Jurkat, Clone E6-1 (cell line): Measurements from ENCODE around the gene PCED1A.
"Not testable (repeated sequence)": the region's sequence is repeated elsewhere in the genome, so short reads cannot be mapped to it uniquely, and the experiment has no call there.

ENCODE experiments used
- DNase-seq: peaks from one replicate; pipeline ENCODE4 v3.0.0-alpha.2; 2011; ENCODE audit warnings: low read depth, low spot score
- H3K4me3 ChIP-seq: 2 replicates; pipeline ENCODE4 v1.5.1; 2011; ENCODE audit warnings: mild to moderate bottlenecking, low read length, control low read depth, moderate library complexity

PCED1A gene

DNA sequence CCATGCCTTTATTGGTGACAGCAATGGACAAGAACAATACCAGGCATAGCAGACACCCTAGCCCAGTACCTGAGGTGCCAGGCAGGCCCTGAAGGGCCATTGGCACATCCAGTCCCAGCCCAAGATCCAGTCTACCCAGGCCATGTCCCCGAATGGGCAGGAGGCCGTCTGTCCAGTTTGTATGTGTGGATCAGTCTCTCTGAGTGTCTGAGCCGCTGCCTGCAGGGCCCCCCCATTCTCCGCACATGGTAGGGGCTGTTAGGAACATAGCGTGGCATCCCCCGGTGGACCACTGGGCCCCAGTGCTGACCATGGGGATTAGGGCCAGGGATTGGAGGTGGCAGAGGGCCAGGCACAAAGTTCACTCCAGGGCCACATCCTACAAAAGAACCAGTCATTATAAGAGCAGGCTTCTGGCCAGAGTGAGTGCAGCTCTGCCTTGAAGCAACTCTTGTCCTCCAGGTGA is 5.1 kb downstream of the PCED1A start:
- H3K4me3 ChIP-seq, result no peak overlapping the region
- no peak for DNase-seq

DNA sequence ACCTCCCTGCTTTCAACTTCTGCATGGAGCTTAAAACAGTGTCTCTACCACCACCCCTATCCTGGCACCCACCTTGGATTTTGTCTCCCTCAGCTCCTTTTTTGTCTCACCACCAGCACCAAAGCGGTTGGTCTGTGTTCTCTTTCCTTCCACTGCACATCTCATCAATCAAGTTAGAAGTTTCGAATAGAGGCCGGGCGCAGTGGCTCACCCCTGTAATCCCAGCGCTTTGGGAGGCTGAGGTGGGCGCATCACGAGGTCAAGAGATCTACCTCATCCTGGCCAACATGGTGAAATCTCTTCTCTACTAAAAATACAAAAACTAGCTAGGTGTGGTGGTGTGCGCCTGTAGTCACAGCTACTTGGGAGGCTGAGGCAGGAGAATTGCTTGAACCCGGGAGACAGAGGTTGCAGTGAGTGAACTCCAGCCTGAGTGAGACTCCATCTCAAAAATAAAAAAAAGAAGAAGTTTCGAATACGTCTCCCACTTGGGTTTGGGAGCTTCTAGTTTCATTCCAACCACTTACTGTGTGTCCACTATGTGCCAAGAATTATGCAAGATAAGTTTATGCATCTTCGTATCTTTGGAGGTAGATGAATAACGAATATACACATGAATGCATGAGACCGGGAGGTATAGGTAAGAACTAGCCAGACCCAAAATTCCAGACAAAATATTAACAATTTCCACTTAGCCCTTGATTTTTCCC is 5.9 kb downstream of the PCED1A start:
- no peak overlapping the region for H3K4me3 ChIP-seq
- DNase-seq, result no peak

DNA sequence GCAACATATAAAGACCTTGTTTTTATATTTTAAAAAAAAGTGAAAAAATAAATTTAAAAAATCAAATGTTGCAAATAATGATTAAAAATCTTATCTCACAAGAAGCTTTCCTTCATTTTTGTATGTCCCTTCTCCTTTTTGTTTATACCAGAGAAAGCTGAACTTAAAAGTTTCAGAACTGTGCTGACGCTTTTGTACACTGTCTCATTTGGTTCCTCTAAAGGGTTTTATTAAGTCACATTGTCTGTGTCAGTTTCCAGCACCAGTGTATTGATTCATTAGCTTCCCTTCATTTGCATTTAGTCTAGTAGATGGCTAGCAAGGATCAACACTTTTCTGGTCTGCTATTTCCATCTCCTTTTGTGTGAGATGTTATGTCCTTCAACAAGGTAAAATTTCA is 6.7 kb downstream of the PCED1A start:
- H3K4me3 ChIP-seq, result no peak overlapping the region
- no peak for DNase-seq

DNA sequence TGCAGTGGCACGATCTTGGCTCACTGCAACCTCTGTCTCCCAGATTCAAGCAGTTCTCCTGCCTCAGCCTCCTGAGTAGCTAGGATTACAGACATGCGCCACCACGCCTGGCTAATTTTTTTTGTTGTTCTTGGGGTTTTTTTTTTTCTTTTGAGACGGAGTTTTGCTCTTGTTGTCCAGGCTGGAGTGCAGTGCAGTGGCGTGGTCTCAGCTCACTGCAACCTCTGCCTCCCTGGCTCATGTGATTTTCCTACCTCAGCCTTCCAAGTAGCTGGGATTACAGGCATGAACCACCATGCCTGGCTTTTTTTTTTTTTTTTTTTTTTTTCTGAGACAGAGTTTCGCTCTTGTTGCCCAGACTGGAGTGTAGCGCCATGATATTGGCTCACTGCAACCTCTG is 9.2 kb downstream of the PCED1A start:
- not testable (repeated sequence) for DNase-seq, H3K4me3 ChIP-seq

DNA sequence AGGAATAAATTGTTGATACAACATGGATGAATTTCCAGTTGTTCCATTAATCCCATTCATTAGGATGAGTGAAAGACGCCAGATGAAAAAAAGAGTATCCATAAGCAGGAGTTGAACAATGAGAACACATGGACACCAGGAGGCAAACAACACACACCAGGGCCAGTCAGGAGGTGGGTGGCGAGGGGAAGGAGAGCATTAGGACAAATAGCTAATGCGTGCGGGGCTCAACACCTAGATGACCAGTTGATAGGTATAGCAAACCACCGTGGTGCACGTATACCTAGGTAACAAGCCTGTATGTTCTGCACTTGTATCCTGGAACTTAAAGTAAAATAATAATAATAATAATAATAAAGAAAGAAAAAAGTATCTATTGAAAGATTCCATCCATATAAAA is 11.1 kb downstream of the PCED1A start:
- no peak for DNase-seq
- H3K4me3 ChIP-seq, result no peak overlapping the region

DNA sequence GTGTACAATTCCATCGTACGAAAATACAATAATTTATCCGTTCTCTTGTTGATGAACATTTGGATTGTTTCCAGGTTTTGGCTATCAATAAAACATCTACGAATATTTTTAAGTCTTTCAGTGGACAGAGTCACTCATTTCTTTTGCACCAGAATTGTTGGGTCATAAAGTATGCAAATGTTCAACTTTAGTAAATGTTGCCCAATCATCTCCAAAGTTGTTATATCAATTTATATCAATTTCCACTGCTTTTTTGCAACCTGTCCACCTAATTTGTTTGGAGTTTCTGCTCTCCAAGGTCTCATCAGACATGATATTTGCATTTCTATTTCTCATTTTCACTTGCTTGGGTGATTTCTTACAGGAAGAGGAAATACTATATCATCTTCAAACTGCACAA is 13.8 kb downstream of the PCED1A start:
- no peak for DNase-seq
- H3K4me3 ChIP-seq, result no peak overlapping the region

DNA sequence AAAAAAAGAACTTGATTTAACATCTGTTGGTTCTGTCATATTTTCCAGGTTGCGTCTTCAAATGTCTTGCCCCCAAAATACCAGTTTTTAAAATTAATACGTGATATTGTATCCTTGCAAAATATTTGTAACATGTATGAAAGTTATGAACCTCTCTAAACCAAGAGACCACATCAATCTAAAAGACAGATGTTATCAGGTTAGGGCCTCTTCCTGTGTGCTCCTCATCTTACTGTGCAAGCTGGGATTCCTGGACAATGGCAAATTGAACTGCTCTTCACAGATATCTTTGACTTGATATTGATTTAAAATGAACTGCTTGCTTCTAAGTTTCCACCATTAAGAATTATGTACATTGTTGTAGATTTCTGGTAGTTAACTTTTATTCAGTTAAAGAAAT is 14.7 kb downstream of the PCED1A start:
- peak; percentile 12 for DNase-seq
- no peak overlapping the region for H3K4me3 ChIP-seq

DNA sequence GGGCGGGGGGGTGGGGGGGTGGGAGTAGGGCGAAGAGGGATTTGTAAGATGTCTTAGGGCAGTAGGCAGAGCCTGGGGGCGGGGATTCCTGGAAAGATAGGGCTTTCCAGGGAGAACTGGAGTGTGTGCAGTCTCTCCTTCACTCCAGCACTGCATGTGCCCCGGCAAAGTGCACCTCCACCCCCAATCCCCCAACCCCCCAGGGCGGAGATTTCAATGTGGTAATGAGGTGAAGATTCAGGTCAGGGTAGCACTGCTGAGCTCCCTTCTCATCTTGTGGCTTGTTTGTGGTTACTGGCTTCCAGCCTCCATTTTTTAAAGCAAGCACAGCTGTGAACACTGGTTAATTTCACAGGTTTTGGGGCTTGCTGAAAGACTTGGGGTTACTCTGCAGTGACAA is 18.4 kb downstream of the PCED1A start:
- H3K4me3 ChIP-seq, result no peak overlapping the region
- DNase-seq, result peak; percentile 88

DNA sequence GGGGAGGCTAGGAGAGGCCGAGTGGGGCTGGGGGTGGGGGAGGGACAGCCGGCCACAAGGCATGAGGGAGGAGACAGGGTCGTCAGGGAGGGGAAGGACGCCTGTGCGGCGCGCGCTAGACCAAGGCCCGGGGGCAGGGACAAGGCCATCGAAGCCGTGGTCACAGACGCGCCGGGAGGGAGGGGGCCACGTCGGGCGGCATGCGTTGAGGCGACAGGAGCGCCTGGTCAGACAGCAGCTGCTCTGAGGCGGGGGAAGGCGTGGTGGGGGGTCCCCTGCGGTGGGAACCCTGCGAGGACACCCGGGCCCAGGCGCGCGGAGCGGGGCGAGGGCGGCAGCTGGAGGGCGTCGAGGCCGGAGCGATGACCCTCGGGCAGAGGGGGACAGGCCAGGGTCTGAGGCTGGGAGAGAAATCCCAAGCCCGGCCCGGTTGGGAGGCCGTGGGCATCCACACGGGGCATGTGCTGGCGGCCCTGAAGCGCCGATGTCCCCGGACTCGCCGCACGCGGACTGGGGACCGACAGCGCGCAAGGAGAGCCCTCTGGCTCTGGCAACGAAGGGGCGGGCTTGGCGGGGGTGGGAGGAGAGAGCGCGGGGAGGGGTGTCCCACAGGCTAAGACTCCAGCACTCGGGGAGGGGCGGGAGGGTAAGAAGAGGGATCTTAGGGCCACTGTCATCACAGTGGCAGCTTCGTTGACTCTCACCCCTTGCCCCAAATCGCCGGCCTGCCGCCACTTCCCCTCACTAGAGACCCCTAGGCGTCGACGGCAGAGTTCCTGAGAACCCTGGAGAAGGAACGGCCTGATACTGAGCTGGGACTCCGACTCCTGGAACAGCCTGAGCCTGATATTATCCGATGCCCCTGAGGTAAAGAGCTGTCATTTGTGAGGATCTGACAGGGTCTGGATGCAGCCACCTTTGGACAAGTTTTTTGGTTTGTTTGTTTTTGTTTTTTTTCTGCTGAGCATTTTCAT is 19.3 kb downstream of the PCED1A start:
- H3K4me3 ChIP-seq, result no peak overlapping the region
- no peak for DNase-seq

DNA sequence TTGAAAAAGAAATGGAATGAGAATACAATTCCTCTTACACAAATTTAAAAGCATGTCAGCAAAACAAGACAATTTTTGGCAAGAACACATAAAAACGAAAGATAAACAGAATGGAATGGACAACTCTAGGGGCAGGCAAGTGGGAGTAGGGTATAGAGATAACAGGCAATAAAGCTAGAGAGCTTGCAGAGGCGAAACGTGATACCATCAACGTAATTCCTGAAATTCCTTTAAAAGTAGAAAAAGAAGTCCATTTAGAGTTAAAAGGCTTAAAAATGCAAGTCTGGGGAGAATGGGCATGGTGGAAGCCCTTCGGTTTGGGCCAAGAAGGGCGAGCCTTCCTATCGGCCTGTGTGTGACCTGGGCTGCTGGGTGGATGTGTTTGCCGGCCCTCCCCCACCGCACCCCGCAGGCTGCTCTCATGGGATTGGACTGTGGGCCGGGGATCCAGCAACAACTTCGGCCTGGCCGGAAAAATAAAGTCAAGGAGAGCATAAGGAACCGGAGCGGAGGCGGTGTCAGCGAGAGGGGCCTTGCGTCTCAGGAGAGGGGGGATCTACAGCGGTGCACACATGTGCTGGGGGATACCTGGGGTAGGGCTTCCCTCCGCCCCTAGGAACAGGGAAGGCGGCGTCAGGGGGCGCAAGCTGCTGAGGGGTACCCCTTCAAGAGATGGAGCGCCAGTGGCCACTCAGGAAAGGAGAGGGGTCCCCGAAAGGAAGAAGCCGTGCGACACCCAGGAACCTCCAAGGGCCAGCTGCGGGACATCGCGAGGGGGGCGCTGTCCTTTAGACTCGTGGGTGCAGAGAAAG is 20.2 kb downstream of the PCED1A start:
- no peak for DNase-seq
- H3K4me3 ChIP-seq, result no peak overlapping the region

DNA sequence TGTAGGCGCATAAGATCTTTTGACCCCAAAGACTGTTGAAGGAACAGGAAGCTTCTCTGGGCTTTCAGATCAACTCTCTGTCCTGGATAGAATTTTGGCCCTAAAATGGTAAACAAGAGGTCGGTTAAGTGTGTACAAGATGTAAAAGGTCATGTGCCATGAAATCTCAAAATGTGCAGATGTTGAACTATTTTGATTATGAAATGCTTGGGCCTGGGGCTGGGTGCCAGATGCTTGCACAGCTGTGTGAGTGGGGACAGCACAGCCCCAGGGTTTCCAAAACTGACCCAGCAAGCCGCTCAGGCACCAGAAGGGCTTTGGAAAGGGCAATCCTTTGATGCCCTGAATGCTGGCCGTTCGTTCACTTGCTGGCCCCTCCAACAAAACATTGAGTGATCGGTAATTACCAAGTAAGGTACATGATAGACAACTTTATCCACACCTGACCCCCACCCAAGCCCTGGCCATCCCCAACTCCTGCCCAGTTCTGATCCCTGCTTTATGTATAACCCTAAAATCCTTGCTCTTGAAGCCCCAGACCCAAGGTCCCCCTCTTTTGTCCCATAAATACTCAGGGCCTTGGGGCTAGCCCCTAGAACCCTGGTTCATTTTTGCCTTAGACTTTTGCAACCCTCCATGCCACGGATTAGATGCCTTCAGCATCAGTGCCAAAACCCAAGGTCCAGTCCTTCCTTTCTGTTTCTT is 22.4 kb downstream of the PCED1A start:
- H3K4me3 ChIP-seq, result no peak overlapping the region
- DNase-seq, result no peak

DNA sequence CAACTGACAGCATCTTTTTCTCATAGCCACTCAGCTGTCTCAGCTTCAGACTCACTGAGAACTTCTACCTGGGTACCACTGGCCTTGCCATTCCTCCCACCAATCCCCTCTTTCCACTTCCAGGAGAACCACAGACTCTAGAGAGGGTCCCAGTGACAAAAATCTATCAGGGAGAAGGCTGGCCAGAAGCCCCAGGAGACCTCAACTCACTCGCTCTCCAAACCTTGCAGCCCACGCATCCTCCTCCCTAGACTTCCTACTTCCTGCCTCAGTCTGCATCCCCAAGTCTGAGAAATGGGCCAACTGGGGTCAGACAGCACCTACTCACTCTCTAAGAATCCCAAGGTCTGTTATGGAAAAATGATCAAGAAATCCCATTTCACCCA is 23.1 kb downstream of the PCED1A start:
- DNase-seq, result no peak
- no peak overlapping the region for H3K4me3 ChIP-seq

DNA sequence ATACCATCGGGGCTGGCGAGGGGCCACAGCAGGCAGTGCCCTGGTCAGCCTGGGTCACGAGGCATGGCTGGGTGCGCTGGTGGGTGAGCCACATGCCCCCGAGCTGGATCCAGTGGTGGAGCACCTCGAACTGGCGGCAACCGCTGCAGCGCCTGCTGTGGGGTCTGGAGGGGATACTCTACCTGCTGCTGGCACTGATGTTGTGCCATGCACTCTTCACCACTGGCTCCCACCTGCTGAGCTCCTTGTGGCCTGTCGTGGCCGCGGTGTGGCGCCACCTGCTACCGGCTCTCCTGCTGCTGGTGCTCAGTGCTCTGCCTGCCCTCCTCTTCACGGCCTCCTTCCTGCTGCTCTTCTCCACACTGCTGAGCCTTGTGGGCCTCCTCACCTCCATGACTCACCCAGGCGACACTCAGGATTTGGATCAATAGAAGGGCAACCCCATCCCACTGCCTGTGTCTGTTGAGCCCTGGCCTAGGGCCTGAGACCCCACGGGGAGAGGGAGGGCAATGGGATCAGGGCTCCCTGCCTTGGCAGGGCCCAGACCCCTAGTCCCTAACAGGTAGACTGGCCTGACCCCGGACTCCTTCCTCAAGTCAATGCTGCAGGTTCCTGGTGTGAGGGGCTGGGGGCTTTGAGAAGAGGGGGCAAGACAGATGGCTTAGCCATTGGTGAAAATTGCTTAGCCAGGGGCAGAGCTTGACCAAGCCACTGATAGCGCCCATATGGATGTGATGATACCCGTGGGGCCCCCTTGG is 23.7 kb downstream of the PCED1A start:
- DNase-seq, result no peak

DNA sequence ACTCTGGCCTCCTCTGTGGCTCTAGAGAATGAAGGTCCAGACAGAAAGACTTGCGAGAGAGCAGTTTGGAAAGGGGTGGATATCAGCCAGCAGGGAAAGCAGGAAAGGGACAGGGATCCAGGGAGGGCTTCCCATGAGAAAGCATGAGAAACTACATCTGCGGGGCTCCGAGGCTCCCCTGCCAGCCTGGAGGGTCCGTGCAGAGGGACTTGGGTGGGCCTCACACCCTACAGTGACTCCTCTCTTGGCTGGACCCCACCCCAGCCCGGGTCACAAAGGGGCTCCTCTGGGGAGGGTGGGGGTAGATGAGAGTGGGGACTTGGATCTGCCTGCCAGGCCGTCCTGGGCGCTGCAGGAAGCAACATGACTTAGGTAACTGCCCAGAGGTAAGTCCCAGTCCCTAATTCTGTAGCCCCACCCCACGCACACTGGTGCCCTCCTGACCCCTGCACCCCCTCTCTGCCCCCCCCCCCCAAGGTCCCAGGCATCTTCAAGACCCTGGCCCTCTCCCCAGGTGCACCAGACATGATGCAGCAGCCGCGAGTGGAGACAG is 24.3 kb downstream of the PCED1A start, which contains the start of gene TMEM239:
TSS of gene TMEM239 (plus strand) at position 335 of the 553 bp plus-strand sequence. CDS start at position 526, 191 bp downstream.
- H3K4me3 ChIP-seq, result no peak within 1 kb of the TSS
- no peak for DNase-seq

More for the DNA sequence above, 23.7 kb downstream of the PCED1A start:
- H3K4me3 ChIP-seq, result no peak overlapping the region

DNA sequence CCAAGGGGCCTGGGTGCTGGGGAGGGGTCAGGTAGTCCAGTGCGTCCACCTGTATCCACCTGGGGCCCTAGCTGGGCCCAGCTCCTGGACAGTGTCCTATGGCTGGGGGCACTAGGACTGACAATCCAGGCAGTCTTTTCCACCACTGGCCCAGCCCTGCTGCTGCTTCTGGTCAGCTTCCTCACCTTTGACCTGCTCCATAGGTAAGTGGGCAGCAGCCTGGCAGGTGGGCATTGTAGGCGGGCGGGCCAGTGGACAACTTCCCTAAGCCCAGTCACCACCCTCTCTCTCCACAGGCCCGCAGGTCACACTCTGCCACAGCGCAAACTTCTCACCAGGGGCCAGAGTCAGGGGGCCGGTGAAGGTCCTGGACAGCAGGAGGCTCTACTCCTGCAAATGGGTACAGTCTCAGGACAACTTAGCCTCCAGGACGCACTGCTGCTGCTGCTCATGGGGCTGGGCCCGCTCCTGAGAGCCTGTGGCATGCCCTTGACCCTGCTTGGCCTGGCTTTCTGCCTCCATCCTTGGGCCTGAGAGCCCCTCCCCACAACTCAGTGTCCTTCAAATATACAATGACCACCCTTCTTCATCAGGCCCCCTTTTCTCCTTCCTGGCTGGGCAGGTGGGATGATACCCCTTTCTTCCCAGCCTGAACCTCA is 25.1 kb downstream of the PCED1A start:
- H3K4me3 ChIP-seq, result no peak overlapping the region

DNA sequence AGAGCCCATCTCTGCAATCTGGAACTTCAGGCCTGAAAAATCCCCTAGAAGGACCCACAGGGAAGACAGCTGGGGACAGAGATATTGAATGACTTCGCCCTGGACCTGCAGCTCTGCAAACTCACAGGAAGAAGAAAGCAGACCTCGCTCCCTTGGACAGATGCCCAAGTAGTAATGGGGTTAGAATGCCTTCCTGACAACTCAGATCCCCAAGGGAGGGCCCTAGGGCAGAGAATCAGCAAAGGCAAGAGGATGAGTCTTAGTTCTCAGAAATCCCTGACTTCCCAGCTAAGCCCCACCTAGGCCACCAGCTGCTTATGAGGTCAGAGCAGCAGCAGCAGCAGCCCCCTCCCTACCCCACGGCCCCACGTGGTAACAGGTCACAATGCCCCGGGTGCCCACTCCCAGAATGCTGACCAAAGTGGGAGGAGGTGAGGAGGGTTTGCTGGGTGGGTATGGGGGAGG is 25.8 kb downstream of the PCED1A start, which contains the start of gene C20orf141:
TSS of gene C20orf141 (plus strand) at position 401 of the 465 bp plus-strand sequence. CDS start 198 bp downstream, outside the sequence.
- no peak for DNase-seq
- no peak within 1 kb of the TSS for H3K4me3 ChIP-seq

More for the DNA sequence above, 25.1 kb downstream of the PCED1A start:
- no peak for DNase-seq

DNA sequence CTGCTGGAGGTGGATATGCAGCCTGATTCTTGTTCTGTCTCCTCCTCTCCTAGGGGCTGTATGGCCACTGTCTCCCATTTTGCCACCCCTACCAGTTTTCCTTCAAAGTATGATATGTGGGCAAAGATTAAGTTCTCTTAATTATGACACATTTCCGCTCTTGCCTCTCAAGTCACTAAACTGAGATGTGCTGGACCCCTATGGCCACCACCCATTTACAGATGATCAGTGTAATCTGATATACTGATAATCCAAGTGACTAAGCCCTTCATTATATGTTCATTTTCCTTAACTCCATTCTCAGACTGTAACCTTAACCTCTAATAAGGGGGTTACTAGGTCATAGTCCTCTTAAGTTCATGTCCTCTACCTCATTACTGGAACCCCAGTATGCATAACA is 26.4 kb downstream of the PCED1A start:
- DNase-seq, result no peak
- no peak overlapping the region for H3K4me3 ChIP-seq
